ENCODE results near the gene MAP1B.

- TF ChIP-seq CTCF (conservative IDR thresholded peaks at IDR 0.05; ENCODE audit: low read depth, low read length), result no peak
- TF ChIP-seq EZH2 (IDR thresholded peaks at IDR 0.05; ENCODE audit: borderline replicate concordance, low read depth, low read length, poor library complexity, severe bottlenecking), result no peak
Measured at GRCh38 chr5:72179816-72180440, 72.7 kb downstream of the MAP1B start.
